ENCODE results near the gene RNU1-1.
"Not testable (repeated sequence)": the region's sequence is repeated elsewhere in the genome, so short reads cannot be mapped to it uniquely, and the experiment has no call there.

- TF ChIP-seq CTCF, EP300 (IDR thresholded peaks at IDR 0.05): not testable (repeated sequence)
Measured at GRCh38 chr1:16537528-16537927, 23.4 kb upstream of the RNU1-1 start.
